Measurements from ENCODE around the gene MEGF6.
A peak's percentile ranks its signal among the peaks of the same experiment; 100 is the strongest.

Gene MEGF6

GRCh38 chr1:3611170-3612019 is at the start of gene MEGF6:
TSS of gene MEGF6 (minus strand) at chr1:3611508. CDS start at chr1:3611268, 240 bp downstream.
- H3K4me3 ChIP-seq (ENCODE audit: low read depth, low read length): no peak within 1 kb of the TSS
- peak; percentile 18 for DNase-seq (ENCODE audit: low read depth)
- no peak for TF ChIP-seq CTCF (IDR thresholded peaks at IDR 0.05; ENCODE audit: insufficient read depth, low read depth, low read length, missing control alignments)

- H3K4me3 ChIP-seq (ENCODE audit: low read depth, low read length): no peak overlapping the region; the same call in 1 of the 2 replicates
- DNase-seq (ENCODE audit: low read depth): no peak
Observed at GRCh38 chr1:3660704-3661103, 49.4 kb upstream of the MEGF6 start.

GRCh38 chr1:3659093-3659492 is 47.8 kb upstream of the MEGF6 start:
- DNase-seq (ENCODE audit: low read depth): no peak

More at GRCh38 chr1:3660704-3661103, 49.4 kb upstream of the MEGF6 start:
- TF ChIP-seq CTCF (IDR thresholded peaks at IDR 0.05; ENCODE audit: insufficient read depth, low read depth, low read length, missing control alignments): no peak

GRCh38 chr1:3658231-3658615 is 46.9 kb upstream of the MEGF6 start:
- DNase-seq (ENCODE audit: low read depth): no peak
- no peak for TF ChIP-seq CTCF (IDR thresholded peaks at IDR 0.05; ENCODE audit: insufficient read depth, low read depth, low read length, missing control alignments)

More at GRCh38 chr1:3659093-3659492, 47.8 kb upstream of the MEGF6 start:
- H3K4me3 ChIP-seq (ENCODE audit: low read depth, low read length): no peak overlapping the region
- TF ChIP-seq CTCF (IDR thresholded peaks at IDR 0.05; ENCODE audit: insufficient read depth, low read depth, low read length, missing control alignments): no peak

GRCh38 chr1:3657578-3658230 is 46.4 kb upstream of the MEGF6 start:
- DNase-seq (ENCODE audit: low read depth): no peak
- no peak for TF ChIP-seq CTCF (IDR thresholded peaks at IDR 0.05; ENCODE audit: insufficient read depth, low read depth, low read length, missing control alignments)
- H3K4me3 ChIP-seq (ENCODE audit: low read depth, low read length): peak overlapping the region; percentile 49; the same call in 1 of the 2 replicates

More at GRCh38 chr1:3658231-3658615, 46.9 kb upstream of the MEGF6 start:
- no peak overlapping the region for H3K4me3 ChIP-seq (ENCODE audit: low read depth, low read length)

GRCh38 chr1:3657096-3657475 is 45.8 kb upstream of the MEGF6 start:
- H3K4me3 ChIP-seq (ENCODE audit: low read depth, low read length): peak overlapping the region; percentile 49
- no peak for DNase-seq (ENCODE audit: low read depth)
- TF ChIP-seq CTCF (IDR thresholded peaks at IDR 0.05; ENCODE audit: insufficient read depth, low read depth, low read length, missing control alignments): no peak
